SJCRH30 (cell line): ENCODE data around the gene KCNJ9. TPM values are rescaled to one million over a fixed set of nuclear protein-coding genes. Genes with fewer than 3 reads are reported as not detected.

Source experiments
- total RNA-seq: library from RNA; depleted of rRNA; stranded (reverse); fragments of >200 nt; shearing (Covaris generic); gene quantifications from 2 replicates; pipeline ENCODE4 v1.2.3, GENCODE V29; 2014; rRNA removed

KCNJ9 gene
- total RNA-seq, 1 experiment from 2014 or later, result not detected

Other genes starting within 250 kb of the KCNJ9 start
- not detected in 2 replicates for gene VSIG8, start 218.9 kb upstream of the KCNJ9 start, total RNA-seq
- gene CFAP45, start 181.4 kb upstream of the KCNJ9 start, total RNA-seq, result 0.41 and 0.42 TPM in 2 replicates
- 82.6 and 85.4 TPM in 2 replicates for gene TAGLN2, start 156.0 kb upstream of the KCNJ9 start, total RNA-seq
- gene IGSF9, start 135.9 kb upstream of the KCNJ9 start, total RNA-seq, result 0.06 and 0.08 TPM in 2 replicates
- gene SLAMF9, start 127.3 kb upstream of the KCNJ9 start, total RNA-seq, result not detected in 2 replicates
- gene PIGM, start 49.5 kb upstream of the KCNJ9 start, total RNA-seq, result 5.0 and 6.3 TPM in 2 replicates
- 0.14 TPM in 1 of 2 replicates, not detected in the other for gene KCNJ10, start 11.4 kb upstream of the KCNJ9 start, total RNA-seq
- 5.4 and 6.8 TPM in 2 replicates for gene IGSF8, start 17.1 kb downstream of the KCNJ9 start, total RNA-seq
- 40.2 and 44.2 TPM in 2 replicates for gene ATP1A2, start 34.2 kb downstream of the KCNJ9 start, total RNA-seq
- not detected in 2 replicates for gene ATP1A4, start 70.1 kb downstream of the KCNJ9 start, total RNA-seq
- gene CASQ1, start 109.0 kb downstream of the KCNJ9 start, total RNA-seq, result 0.15 and 0.49 TPM in 2 replicates
- 92.7 and 97.9 TPM in 2 replicates for gene PEA15, start 123.8 kb downstream of the KCNJ9 start, total RNA-seq
- gene DCAF8, start 181.0 kb downstream of the KCNJ9 start, total RNA-seq, result 40.7 and 53.6 TPM in 2 replicates
- gene PEX19, start 203.6 kb downstream of the KCNJ9 start, total RNA-seq, result 35.2 and 37.2 TPM in 2 replicates